Measurements from ENCODE around the gene NPTXR.

Gene NPTXR

GRCh38 chr22:38786631-38787030 is 57.2 kb downstream of the NPTXR start:
- no peak overlapping the region for H3K27ac ChIP-seq (ENCODE audit: low read depth, low read length)

GRCh38 chr22:38784856-38785255 is 59.0 kb downstream of the NPTXR start:
- Histone ChIP-seq H3F3A (ENCODE audit: control insufficient read depth, insufficient read depth) (no peaks in the 10 kb centered on the region), H3K9me3 (ENCODE audit: control insufficient read depth, insufficient read depth, low read length) (no peaks in the 10 kb centered on the region), H3K4me3 (ENCODE audit: low read length) (no peak overlapping the region), H4K20me1 (ENCODE audit: control insufficient read depth, insufficient read depth, low read depth, low read length) (no peaks in the 10 kb centered on the region), H3K36me3 (ENCODE audit: control insufficient read depth, low read length) (no peaks in the 10 kb centered on the region), H3K27ac (ENCODE audit: low read depth, low read length) (no peak overlapping the region), H3K79me2 (ENCODE audit: control insufficient read depth, low read length) (no peaks in the 10 kb centered on the region), H3K4me2 (ENCODE audit: low read length) (no peak overlapping the region), H3K9me2 (replicated peaks; ENCODE audit: control insufficient read depth, low read length) (no peaks in the 10 kb centered on the region), H3K4me1 (ENCODE audit: control insufficient read depth, low read length) (peaks cover 3% of the 10 kb centered on the region; the same call in 1 of the 2 replicates), H3K27me3 (ENCODE audit: control insufficient read depth, low read length) (no peaks in the 10 kb centered on the region)
- TF ChIP-seq EZH2phosphoT487 (IDR thresholded peaks at IDR 0.05; ENCODE audit: borderline replicate concordance, low read length) (no peak), CTCF (IDR thresholded peaks at IDR 0.05; ENCODE audit: low read depth, low read length, poor library complexity, severe bottlenecking) (no peak)

More at GRCh38 chr22:38786631-38787030, 57.2 kb downstream of the NPTXR start:
- H3K4me2 ChIP-seq (ENCODE audit: low read length), result no peak overlapping the region
- no peaks in the 10 kb centered on the region for H3K79me2 ChIP-seq (ENCODE audit: control insufficient read depth, low read length)
- H3K27me3 ChIP-seq (ENCODE audit: control insufficient read depth, low read length), result no peaks in the 10 kb centered on the region
- H3K4me1 ChIP-seq (ENCODE audit: control insufficient read depth, low read length), result peaks cover 3% of the 10 kb centered on the region; the same call in 1 of the 2 replicates
- H4K20me1 ChIP-seq (ENCODE audit: control insufficient read depth, insufficient read depth, low read depth, low read length), result no peaks in the 10 kb centered on the region
- no peaks in the 10 kb centered on the region for H3F3A ChIP-seq (ENCODE audit: control insufficient read depth, insufficient read depth)
- TF ChIP-seq EZH2phosphoT487 (IDR thresholded peaks at IDR 0.05; ENCODE audit: borderline replicate concordance, low read length) (no peak), CTCF (IDR thresholded peaks at IDR 0.05; ENCODE audit: low read depth, low read length, poor library complexity, severe bottlenecking) (no peak)
- H3K36me3 ChIP-seq (ENCODE audit: control insufficient read depth, low read length), result no peaks in the 10 kb centered on the region
- no peak overlapping the region for H3K4me3 ChIP-seq (ENCODE audit: low read length)
- no peaks in the 10 kb centered on the region for H3K9me2 ChIP-seq (replicated peaks; ENCODE audit: control insufficient read depth, low read length)
- H3K9me3 ChIP-seq (ENCODE audit: control insufficient read depth, insufficient read depth, low read length), result no peaks in the 10 kb centered on the region

GRCh38 chr22:38784035-38784434 is 59.8 kb downstream of the NPTXR start:
- H4K20me1 ChIP-seq (ENCODE audit: control insufficient read depth, insufficient read depth, low read depth, low read length), result no peaks in the 10 kb centered on the region
- no peaks in the 10 kb centered on the region for H3K36me3 ChIP-seq (ENCODE audit: control insufficient read depth, low read length)
- H3K27ac ChIP-seq (ENCODE audit: low read depth, low read length), result no peak overlapping the region
- H3K9me3 ChIP-seq (ENCODE audit: control insufficient read depth, insufficient read depth, low read length), result no peaks in the 10 kb centered on the region
- H3K4me2 ChIP-seq (ENCODE audit: low read length), result no peak overlapping the region
- no peaks in the 10 kb centered on the region for H3F3A ChIP-seq (ENCODE audit: control insufficient read depth, insufficient read depth)
- no peaks in the 10 kb centered on the region for H3K9me2 ChIP-seq (replicated peaks; ENCODE audit: control insufficient read depth, low read length)
- H3K79me2 ChIP-seq (ENCODE audit: control insufficient read depth, low read length), result no peaks in the 10 kb centered on the region
- TF ChIP-seq EZH2phosphoT487 (IDR thresholded peaks at IDR 0.05; ENCODE audit: borderline replicate concordance, low read length), result no peak
- TF ChIP-seq CTCF (IDR thresholded peaks at IDR 0.05; ENCODE audit: low read depth, low read length, poor library complexity, severe bottlenecking), result no peak
- H3K27me3 ChIP-seq (ENCODE audit: control insufficient read depth, low read length), result no peaks in the 10 kb centered on the region
- H3K4me3 ChIP-seq (ENCODE audit: low read length), result no peak overlapping the region
- peaks cover 3% of the 10 kb centered on the region; the same call in 1 of the 2 replicates for H3K4me1 ChIP-seq (ENCODE audit: control insufficient read depth, low read length)
